Aorta (tissue), 5 donors: ENCODE measurements around the gene RFC1. TPM values are rescaled to one million over a fixed set of nuclear protein-coding genes. Genes with fewer than 3 reads are reported as not detected.
"Not testable (repeated sequence)": the region's sequence is repeated elsewhere in the genome, so short reads cannot be mapped to it uniquely, and the experiment has no call there.

Experiments
- ATAC-seq: fragments of 200-7000 bp; cut with Tn5 transposase; one replicate; pipeline ENCODE4 v1.9.1; 2022; ENCODE audit warnings: moderate library complexity; ENCODE audit not compliant: low FRiP score
- DNase-seq, 2 donors: peaks; one replicate each; pipeline ENCODE4 v3.0.0-alpha.2; 2020
- H3K27ac ChIP-seq, 2 donors: one replicate each; pipeline ENCODE4 v1.5.1; 2013; ENCODE audit warnings: low read length in 2 of 2, mild to moderate bottlenecking in 2 of 2, moderate library complexity in 2 of 2, control low read depth in 1 of 2, inconsistent platforms in 1 of 2, low read depth in 1 of 2
- H3K27me3 ChIP-seq, 2 donors: one replicate each; pipeline ENCODE4 v1.6.1; 2013; ENCODE audit warnings: control low read depth in 1 of 2, low read length in 1 of 2, mild to moderate bottlenecking in 1 of 2, moderate library complexity in 1 of 2; ENCODE audit not compliant: insufficient read depth in 2 of 2, control insufficient read depth in 1 of 2
- H3K36me3 ChIP-seq, 2 donors: one replicate each; pipeline ENCODE4 v1.6.1; 2013; ENCODE audit warnings: control low read depth in 1 of 2, low read length in 1 of 2, mild to moderate bottlenecking in 1 of 2; ENCODE audit not compliant: insufficient read depth in 2 of 2, control insufficient read depth in 1 of 2
- H3K4me1 ChIP-seq, 2 donors: one replicate each; pipeline ENCODE4 v1.6.1; 2013; ENCODE audit warnings: low read length in 2 of 2, control low read depth in 1 of 2, mild to moderate bottlenecking in 1 of 2, moderate library complexity in 1 of 2; ENCODE audit not compliant: insufficient read depth in 2 of 2, control insufficient read depth in 1 of 2
- H3K4me3 ChIP-seq, 2 donors: one replicate each; pipeline ENCODE4 v1.5.1; 2013; ENCODE audit warnings: low read length in 2 of 2, control low read depth in 1 of 2, mild to moderate bottlenecking in 1 of 2
- H3K9me3 ChIP-seq: one replicate; pipeline ENCODE4 v1.6.1; 2013; ENCODE audit warnings: mild to moderate bottlenecking, low read length; ENCODE audit not compliant: control insufficient read depth
- WGBS, 2 donors: extraction: QIAGEN DNeasy Blood & Tissue Kit; methylation state at CpG; one replicate each; pipeline ENCODE4 v1.1.7; 2013; 5-methylcytosine and 5-hydroxymethylcytosine counted together
- intact Hi-C, 2 donors: fragments of 100-400 bp; cut with DNase I; formaldehyde crosslinking; loops; one replicate each; pipeline versions ENCODE4 v1.14.2 to v1.15.0; 2022
- polyA plus RNA-seq, 2 donors: library from polyadenylated mRNA; stranded (reverse); fragments of 200-250 nt; gene quantifications; one replicate each; pipeline ENCODE4 v1.2.3, GENCODE V29; 2013
- total RNA-seq, 2 donors: library from RNA; stranded (reverse); fragmentation: NEBNext Ultra II Directional; extraction: Animal tissue kit (Norgen Biotek cat#: 25700); gene quantifications; one replicate each; pipeline ENCODE4 v1.2.1, GENCODE V29; 2021
- donor health status: healthy with polysubstance abuse.
- donor health status: Bipolar disorder and iron deficiency.
- donor health status: DM: no; HTN: no; CAD: no.
- donor health status: DM: no; HTN: no; CAD: no.
- donor health status: DM: yes; HTN: yes; CAD: no.

The RFC1 gene
- total and polyA plus RNA-seq, 4 donors = 13.0 to 58.3 (median 25.2) TPM

DNA sequence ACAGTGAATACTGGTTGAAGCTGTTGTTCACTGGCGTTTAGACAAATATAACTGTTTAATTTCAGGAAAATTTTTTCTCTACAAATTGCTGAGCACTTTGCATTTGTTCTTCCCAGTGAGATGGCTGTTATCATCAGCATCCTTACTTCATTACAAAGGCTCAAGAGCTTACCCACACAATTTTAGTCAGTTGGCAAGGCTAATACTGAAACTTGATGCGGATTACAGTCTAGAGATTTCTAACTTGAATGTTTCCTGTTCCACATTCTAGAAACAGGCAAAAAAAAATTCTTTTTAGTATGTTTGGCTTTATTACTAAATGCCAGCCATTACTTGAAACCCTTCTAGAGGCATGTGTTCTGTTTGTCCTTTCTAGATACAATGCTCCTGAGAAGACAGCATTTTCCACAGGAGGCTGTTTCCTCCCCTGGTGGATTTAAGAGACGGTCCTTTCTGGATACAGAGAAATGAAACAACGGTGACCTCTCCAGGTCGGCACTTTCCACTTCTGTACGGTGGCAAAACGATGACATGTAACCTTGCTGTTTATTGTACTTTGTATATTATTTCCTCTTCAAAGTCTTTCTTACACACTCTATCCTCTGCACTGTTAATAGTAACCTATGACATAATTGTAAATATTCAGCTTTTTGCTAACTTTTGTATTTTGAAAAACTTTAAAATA lies 80.9 kb downstream of the RFC1 start:
- Histone ChIP-seq H3K4me3 (no peak overlapping the region), H3K4me1 (peaks cover 0 to 1% of the 10 kb centered on the region in 2 donors), H3K9me3 (no peaks in the 10 kb centered on the region), H3K27ac (no peak overlapping the region), H3K27me3 (no peaks in the 10 kb centered on the region), H3K36me3 (peaks cover 0 to 11% of the 10 kb centered on the region in 2 donors)
- DNase-seq (no peak), ATAC-seq (no peak)
- WGBS, 2 donors = 62 to 63% methylated on average over 7 of the region's 7 CpGs
- intact Hi-C loops = no loop called here

DNA sequence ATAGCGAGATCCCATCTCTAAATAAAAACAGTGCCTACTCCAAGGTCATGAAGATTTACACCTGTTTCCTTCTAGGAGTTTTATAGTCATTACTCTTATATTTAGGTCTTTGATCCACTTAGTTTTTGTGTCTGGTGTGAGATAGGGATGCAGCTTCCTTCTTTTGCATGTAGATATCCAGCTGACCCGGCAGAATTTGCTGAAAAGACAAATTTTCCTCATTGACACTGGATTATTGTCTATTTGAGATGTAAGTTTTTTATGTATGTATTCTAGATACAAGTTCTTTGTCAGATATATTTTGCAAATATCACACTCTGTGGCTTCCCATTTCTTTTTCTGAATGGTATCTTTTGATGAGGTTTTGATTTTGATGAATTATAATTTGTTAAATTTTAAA lies 85.4 kb downstream of the RFC1 start:
- Histone ChIP-seq H3K4me3 (no peak overlapping the region), H3K27me3 (no peaks in the 10 kb centered on the region), H3K27ac (no peak overlapping the region), H3K9me3 (no peaks in the 10 kb centered on the region), H3K4me1 (no peaks in the 10 kb centered on the region), H3K36me3 (peaks cover 0 to 8% of the 10 kb centered on the region in 2 donors)
- 96 to 97% methylated on average over 2 of the region's 2 CpGs for WGBS, 2 donors
- no peak for ATAC-seq
- intact Hi-C loops = no loop called here
- no peak for DNase-seq

DNA sequence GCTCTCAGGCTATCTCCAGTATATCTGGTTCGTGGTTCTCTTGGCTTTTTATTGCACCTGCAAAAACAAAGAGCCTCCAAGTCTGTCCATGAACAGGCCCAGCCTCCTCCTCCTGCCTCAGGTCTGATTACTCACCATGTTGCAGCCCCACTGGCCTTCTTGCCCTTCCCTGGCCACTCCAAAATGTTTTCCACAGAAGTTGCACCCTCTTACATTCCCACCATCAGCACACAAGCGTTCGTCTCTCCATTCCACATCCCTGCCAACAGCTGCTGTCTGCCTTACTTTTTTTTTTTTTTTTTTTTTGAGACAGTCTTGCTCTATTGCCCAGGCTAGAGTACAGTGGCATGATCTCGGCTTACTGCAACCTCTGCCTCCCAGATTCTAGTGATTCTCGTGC lies 86.7 kb downstream of the RFC1 start:
- Histone ChIP-seq H3K9me3 (no peaks in the 10 kb centered on the region), H3K4me1 (no peaks in the 10 kb centered on the region), H3K27ac (no peak overlapping the region), H3K36me3 (peaks cover 0 to 11% of the 10 kb centered on the region in 2 donors), H3K27me3 (no peaks in the 10 kb centered on the region), H3K4me3 (no peak overlapping the region)
- DNase-seq = no peak
- ATAC-seq = no peak
- WGBS, 2 donors = 67 to 68% methylated on average over 5 of the region's 5 CpGs
- intact Hi-C loops = no loop called here

- Histone ChIP-seq H3K36me3 (peaks cover 0 to 12% of the 10 kb centered on the region in 2 donors), H3K4me3 (no peak overlapping the region), H3K27ac (no peak overlapping the region), H3K9me3 (no peaks in the 10 kb centered on the region), H3K27me3 (no peaks in the 10 kb centered on the region), H3K4me1 (no peaks in the 10 kb centered on the region)
- DNase-seq (no peak), ATAC-seq (no peak)
- intact Hi-C loops = no loop called here
- WGBS, 2 donors = 91 to 94% methylated on average over 9 of the region's 9 CpGs
Observed at GRCh38 chr4:39278476-39278875, 87.7 kb downstream of the RFC1 start.

- WGBS, 2 donors = 84% methylated on average over 6 of the region's 6 CpGs
- H3K4me1 ChIP-seq, H3K4me3 ChIP-seq, intact Hi-C loops, DNase-seq, ATAC-seq, H3K9me3 ChIP-seq, H3K27ac ChIP-seq, H3K27me3 ChIP-seq: not testable (repeated sequence)
- peaks cover 2 to 17% of the 10 kb centered on the region in 2 donors for H3K36me3 ChIP-seq
Observed at GRCh38 chr4:39277661-39278060, 88.5 kb downstream of the RFC1 start.

GRCh38 chr4:39274503-39274902 lies 91.7 kb downstream of the RFC1 start:
- Histone ChIP-seq H3K27ac (no peak overlapping the region), H3K36me3 (peaks cover 4 to 21% of the 10 kb centered on the region in 2 donors), H3K4me1 (no peaks in the 10 kb centered on the region), H3K9me3 (no peaks in the 10 kb centered on the region), H3K27me3 (no peaks in the 10 kb centered on the region), H3K4me3 (no peak overlapping the region)
- ATAC-seq (no peak), DNase-seq (no peak)
- intact Hi-C loops = no loop called here
- 96 to 98% methylated on average over 4 of the region's 4 CpGs for WGBS, 2 donors

DNA sequence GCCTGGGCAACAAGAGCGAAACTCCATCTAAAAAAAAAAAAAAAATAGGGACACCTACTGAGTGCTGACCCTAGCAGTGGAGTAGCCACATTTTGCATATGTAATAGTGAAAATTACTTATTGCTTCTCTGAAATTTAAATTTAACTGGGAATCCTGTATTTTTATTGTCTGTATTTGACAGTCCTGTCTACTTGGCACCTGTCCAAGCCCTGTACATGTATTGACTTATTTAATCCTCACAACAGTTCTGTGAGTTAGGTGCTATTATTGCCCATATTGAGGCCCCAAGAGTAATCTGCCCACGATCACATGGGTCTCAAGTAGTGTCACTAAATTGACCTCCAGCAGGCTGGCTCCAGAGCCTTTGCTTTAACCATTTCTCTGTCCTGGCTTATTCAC lies 102.3 kb downstream of the RFC1 start:
- WGBS, 2 donors = 92 to 98% methylated on average over 2 of the region's 2 CpGs
- Histone ChIP-seq H3K27me3 (no peaks in the 10 kb centered on the region), H3K4me3 (no peak overlapping the region), H3K4me1 (no peaks in the 10 kb centered on the region), H3K9me3 (no peaks in the 10 kb centered on the region), H3K36me3 (peaks cover 0 to 2% of the 10 kb centered on the region in 2 donors), H3K27ac (no peak overlapping the region)
- DNase-seq (no peak), ATAC-seq (no peak)
- intact Hi-C loops = no loop called here

- Histone ChIP-seq H3K27ac (no peak overlapping the region), H3K9me3 (no peaks in the 10 kb centered on the region), H3K4me3 (no peak overlapping the region), H3K36me3 (no peaks in the 10 kb centered on the region), H3K4me1 (peaks cover 0 to 4% of the 10 kb centered on the region in 2 donors), H3K27me3 (no peaks in the 10 kb centered on the region)
- 96 to 99% methylated on average over 4 of the region's 4 CpGs for WGBS, 2 donors
- DNase-seq (no peak), ATAC-seq (no peak)
- intact Hi-C loops = no loop called here
Observed at GRCh38 chr4:39259571-39260330, 106.4 kb downstream of the RFC1 start.

- ATAC-seq (peak; percentile 81), DNase-seq (peak in 1 of 2 donors; percentile 55)
- H3K4me3 ChIP-seq = no peak overlapping the region
- intact Hi-C loops = loop anchor here in 1 of 2 donors (1.0 to 2.0 kb wide), 2 partner anchors 20 to 74 kb away; partner anchors contain the start of gene WDR19
- H3K27ac ChIP-seq = peak overlapping the region; percentile 59 to 94
- H3K9me3 ChIP-seq = no peaks in the 10 kb centered on the region
- no peaks in the 10 kb centered on the region for H3K27me3 ChIP-seq
- H3K4me1 ChIP-seq = peaks cover 0 to 4% of the 10 kb centered on the region in 2 donors
- 0 to 5% methylated on average over 2 of the region's 2 CpGs for WGBS, 2 donors
- no peaks in the 10 kb centered on the region for H3K36me3 ChIP-seq
Observed at GRCh38 chr4:39256436-39256835, 109.7 kb downstream of the RFC1 start.
